Measurements from ENCODE around the gene GLTPD2.

Gene GLTPD2

DNA sequence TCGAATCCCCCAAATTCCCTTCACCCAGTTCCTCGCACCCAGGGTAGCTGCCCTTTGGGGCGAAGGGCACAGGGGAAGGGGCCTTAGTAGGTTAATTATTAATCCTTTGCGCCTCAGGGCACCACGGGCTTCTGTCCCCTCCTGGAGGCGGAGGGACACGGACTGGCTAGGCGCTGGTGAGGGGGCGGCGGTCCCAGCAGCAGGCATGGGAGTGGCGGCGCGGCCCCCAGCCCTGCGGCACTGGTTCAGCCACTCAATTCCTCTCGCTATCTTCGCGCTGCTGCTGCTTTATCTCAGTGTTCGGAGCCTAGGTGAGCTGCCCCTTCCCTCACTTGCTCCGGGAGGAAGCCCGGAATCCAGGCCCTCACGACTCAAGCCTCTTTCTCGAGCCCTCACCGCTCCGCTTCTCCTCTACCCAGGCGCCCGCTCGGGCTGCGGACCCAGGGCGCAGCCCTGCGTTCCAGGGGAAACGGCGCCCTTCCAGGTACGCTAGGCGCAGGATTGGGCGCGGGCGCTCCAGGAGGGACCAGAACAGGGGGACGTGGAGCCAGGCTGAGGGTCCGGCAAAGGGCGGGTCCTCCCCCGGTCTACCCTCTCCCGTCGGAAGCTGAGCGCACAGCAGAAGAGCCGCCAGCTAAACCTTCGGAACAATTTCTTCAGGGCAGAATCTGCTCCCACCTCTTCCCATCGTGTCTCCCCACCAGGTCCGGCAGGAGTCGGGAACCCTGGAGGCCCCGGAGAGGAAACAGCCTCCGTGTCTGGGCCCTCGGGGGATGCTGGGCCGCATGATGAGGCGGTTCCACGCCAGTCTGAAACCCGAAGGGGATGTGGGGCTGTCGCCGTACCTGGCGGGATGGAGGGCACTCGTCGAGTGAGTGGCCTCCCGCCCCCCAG lies at the start of gene GLTPD2:
TSS of gene GLTPD2 (plus strand) at position 158 of the 894 bp plus-strand sequence. CDS start at position 206, 48 bp downstream.
- no peak for DNase-seq (ENCODE audit: low read depth)

DNA sequence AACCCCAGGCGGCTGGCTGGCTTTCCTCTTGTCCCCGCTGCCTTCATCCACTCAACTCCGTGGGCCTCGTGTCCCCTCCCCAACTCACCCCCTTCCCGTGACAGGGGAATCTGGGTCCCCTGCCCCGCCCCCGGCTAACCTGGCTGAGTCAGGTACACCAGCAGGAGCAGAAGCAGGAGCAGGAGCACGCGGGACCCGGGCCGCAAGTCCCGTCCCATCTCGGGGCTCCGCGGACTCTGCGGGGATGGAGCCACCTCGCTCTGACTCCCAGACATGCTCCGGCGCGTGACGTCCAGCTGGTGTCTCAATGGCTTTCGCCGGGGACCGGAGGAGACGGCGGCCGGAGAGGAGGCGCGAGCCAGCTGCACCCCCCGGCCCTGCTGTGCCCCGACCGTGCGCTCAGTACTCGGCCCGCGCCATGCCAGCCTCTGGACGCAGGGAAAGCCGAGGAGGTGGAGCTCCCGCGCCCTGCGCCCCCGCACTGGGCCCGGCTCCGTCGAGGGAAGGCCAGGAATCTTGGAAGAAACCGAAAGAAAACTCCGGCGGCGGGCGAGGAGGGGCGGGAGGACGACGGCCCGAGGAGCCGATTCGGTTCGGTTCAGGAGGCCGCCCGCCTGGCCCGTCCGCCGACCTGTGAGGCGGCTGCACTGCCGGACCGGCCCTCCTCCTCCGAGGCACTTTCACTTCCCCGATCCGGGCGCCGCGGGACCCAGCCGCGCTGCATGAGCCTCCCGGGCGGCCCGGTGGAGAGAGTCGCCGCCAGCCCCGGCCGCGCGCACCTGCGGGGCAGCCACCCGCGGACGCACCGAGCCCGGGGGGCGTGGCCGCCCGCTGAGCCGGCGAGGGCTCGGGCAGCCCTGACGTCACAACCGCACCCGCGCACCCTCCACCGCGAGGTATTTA lies 49.4 kb upstream of the GLTPD2 start, which contains the start of the genes CXCL16 and ZMYND15:
TSS of gene CXCL16 (minus strand) at position 807 of the 903 bp plus-strand sequence. CDS start at position 218, 589 bp downstream.
TSS of gene ZMYND15 (plus strand) at position 712 of the 903 bp plus-strand sequence. CDS start 716 bp downstream, outside the sequence.
- peak; percentile 49 for DNase-seq (ENCODE audit: low read depth)

DNA sequence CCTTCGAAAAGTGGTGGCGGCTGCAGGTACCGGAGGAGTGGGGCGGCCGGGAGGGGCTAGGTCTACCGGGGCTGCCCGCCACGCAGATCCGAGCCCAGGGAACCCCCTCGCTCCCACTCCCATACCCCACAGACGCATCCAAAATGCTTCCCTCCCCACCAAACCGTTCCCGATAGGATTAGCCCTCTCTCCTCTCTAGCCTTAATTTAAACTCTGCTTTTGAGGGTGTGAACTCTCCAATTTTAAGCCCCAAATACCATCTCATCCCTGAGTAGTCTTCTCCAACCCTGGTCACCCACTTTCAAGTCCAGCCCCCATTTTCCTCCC lies 48.8 kb upstream of the GLTPD2 start:
- no peak for DNase-seq (ENCODE audit: low read depth)

DNA sequence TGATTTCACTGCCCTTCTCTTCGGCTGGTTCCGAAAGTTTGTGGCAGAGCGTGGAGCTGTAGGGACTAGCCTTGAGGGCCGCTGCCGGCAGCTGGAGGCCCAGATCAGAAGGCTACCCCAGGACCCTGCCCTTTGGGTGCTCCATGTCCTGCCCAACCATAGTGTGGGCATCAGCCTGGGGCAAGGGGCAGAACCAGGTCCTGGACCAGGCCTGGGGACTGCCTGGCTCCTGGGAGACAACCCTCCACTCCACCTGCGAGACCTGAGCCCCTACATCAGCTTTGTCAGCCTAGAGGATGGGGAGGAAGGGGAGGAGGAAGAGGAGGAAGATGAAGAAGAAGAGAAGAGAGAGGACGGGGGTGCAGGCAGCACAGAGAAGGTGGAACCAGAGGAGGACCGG lies 48.2 kb upstream of the GLTPD2 start:
- DNase-seq (ENCODE audit: low read depth): no peak

DNA sequence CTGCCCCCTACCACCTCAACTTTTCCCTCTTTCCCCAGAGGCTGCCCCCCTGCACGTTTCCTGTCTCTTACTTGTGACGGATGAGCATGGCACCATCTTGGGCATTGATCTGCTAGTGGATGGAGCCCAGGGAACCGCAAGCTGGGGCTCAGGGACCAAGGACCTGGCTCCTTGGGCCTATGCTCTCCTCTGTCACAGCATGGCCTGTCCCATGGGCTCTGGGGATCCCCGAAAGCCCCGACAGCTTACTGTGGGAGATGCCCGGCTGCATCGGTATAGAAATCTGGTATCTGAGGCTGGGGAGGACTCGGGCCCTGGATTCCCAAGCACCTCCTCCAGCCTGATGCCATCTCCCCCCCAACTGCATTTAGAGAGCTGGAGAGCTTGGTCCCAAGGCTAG lies 47.2 kb upstream of the GLTPD2 start:
- no peak for DNase-seq (ENCODE audit: low read depth)

DNA sequence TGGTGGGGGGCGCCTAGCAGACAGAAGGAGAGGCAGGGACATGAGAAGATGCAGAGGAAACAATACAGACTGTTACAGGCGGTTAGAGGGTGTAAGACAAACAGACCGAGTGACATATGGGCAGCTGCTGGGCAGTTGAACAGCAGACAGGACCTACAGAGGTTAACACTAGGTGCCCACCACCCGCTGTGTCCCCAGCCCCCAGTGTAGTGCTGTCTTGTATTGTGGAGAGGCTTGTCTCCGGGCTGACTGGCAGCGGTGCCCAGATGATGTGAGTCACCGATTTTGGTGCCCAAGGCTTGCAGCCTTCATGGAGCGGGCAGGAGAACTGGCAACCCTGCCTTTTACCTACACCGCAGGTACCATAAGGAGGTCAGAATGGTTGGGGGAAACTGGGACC lies 46.6 kb upstream of the GLTPD2 start:
- DNase-seq (ENCODE audit: low read depth): no peak

DNA sequence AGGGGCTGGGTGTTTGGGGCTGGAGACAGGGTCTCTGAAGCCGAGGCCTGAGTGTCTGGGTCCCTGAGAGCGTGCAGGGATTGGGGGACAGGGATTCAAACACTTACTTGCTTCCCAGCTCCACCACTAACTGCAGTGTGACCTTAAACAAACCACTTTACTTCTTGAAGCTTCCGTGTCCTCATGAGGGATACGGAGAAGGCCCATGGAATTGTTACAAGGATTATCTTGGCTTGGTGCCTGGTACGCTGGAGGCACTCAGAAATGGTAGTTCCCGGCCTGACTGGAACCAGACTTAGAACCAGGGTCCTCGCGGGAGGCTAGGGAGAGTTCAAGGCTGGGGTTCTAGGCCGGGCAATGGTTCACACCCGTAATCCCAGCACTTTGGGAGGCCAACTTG lies 46.1 kb upstream of the GLTPD2 start:
- no peak for DNase-seq (ENCODE audit: low read depth)

DNA sequence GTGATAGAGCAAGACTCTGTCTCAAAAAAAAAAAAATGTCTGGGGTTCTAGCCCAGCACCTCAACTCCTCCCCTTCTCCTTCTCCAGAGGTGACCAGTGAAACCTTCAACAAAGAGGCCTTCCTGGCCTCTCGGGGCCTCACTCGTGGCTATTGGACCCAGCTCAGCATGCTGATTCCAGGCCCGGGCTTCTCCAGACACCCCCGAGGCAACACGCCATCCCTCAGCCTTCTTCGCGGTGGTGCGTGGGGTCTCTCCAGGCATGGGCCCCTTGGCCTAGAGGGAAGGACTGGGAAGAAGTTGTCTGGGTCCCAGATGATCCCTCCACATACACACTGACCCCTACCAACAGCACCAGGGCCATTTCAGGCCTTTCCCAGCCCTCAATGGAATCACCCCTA lies 45.5 kb upstream of the GLTPD2 start:
- no peak for DNase-seq (ENCODE audit: low read depth)

DNA sequence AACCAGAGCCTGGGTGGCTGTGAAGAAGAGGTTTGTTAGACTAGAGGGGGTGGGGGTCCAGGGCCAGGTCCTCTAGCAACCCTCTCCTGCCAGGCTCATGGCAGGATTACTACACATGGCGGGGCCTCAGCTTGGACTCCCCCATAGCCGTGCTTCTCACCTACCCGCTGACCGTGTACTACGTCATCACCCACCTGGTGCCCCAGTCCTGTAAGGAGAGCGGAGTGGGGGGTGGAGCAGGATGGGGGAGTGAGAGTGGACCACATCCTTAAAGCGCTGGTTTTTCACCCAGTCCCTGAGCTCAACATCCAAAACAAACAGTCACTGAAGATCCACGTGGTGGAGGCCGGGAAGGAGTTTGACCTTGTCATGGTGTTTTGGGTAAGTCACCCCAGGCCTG lies 44.9 kb upstream of the GLTPD2 start:
- no peak for DNase-seq (ENCODE audit: low read depth)

DNA sequence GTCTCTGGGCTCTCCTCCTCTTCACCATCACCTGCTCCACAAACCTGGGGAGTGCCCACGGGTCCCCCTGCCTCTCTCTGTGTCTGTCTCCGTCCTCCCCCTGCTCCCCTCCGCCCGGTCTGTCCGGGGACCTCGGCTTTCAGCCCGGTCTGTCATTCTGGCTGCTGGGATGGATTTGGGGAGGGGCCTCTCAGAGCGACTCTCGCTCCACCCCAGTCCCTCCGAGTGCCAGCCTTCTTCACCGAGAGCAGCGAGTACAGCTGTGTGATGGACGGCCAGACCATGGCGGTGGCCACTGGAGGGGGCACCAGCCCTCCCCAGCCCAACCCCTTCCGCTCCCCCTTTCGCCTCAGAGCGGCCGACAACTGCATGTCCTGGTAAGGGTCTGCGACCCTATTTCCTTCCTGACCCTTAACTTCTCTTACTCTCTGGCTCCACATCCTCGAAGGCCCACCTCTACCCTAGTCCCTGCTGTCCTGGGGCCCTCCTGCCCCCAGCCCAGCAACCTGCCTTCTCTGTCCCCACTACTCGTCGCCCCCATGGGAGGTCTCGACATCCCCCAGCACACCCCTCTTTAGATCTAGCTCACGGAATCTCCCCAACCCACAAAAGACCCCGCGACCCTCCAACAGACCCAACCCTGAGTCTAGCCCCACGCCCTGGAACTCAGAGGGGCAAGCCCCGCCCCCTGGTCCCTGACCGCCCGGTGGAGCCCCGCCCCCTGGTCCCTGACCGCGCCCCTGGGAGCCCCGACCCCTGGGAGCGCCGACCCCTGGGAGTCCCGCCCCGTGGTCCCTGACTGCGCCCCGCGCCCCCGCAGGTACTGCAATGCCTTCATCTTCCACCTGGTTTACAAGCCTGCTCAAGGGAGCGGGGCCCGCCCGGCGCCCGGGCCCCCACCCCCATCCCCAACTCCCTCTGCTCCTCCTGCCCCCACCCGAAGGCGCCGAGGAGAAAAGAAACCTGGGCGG lies 43.5 kb upstream of the GLTPD2 start:
- DNase-seq (ENCODE audit: low read depth): no peak

DNA sequence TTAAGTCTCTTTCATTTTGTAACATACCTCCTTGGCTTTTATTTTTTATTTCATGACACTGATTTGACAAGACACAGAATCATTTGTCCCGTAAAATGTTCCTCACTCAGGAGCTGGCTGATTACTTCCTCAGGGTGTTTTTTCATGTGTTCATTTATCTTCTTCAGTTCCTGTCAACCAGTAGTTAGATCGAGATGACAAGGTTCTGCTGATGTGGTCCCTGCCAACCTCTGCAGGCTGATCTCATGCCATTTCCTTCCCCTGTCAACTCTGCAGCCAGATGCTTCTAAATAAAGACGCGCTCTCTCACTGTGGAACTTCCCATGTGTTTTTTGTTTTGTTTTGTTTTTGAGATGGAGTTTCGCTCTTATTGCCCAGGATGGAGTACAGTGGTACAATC lies 40.9 kb upstream of the GLTPD2 start:
- DNase-seq (ENCODE audit: low read depth): no peak

DNA sequence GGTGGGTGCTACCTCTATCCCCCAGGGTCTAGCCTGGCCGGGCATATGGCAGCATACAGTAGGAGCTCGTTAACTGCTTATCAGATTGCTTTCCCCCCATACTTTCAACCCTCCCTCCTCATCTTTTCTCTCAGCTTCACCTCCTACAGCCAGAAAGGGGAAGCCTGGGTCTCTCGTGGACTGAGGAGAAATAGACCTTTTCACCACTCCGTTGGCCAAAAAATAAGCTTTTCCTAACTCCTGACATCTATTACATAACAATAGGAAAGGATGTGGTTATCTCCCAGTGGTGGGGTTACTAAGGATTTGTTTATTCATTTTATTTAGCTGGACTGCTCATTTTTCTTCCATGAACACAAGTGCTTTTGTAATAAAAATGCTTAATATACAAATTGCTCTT lies 40.1 kb upstream of the GLTPD2 start:
- DNase-seq (ENCODE audit: low read depth): no peak

DNA sequence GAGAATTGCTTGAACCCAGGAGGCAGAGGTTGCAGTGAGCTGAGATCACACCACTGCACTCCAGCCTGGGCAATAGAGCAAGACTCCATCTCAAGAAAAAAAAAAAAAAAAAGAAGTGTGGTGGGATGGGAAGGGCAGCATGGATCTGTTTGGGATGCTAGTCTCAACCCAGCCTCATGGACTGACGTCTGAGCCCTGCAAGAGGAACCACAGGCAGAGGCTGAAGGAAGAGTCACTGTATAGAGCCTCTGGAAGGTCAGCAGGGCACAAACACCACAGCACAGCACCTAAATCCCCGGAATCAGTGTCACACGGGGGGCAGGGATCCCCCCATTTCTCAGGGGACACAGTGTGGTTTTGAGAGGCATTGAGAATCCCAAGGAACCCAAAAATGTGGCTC lies 38.2 kb upstream of the GLTPD2 start:
- no peak for DNase-seq (ENCODE audit: low read depth)

DNA sequence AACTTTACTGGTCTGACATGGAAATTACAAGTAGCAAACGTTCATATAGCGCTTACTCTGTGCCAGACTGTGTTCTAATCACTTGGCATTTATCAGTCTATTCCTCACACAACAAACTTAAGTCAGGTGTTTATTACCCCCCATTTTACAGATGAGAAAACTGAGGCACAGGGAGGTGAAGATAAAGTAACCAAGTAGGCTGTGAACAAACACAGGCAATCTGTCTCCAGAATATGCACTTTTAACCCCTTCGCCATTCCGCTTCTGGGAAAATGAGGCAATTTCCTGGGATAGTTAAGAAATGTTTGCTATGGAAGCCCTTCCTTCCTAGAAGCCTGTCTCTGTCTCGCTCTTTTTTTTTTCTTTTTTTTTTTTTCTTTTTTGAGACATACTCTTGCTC lies 36.8 kb upstream of the GLTPD2 start:
- DNase-seq (ENCODE audit: low read depth): no peak

DNA sequence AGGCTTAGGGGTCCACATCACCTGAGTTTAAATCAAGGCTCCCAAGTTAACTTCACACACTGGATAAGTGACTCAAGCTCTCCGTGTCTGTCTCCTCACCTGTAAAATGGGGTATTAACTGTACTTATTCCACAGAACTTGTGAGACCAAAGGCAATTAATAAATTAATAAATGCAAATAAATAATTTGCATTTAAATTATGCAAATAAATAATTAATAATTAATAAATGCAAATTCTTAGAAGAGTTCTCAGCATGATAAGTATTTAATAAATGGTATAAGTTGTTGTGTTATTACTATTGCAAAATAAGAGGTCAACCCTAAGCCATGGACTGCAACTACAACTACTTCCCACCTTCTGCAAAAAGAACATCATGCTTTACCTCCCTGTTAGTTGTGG lies 35.4 kb upstream of the GLTPD2 start:
- no peak for DNase-seq (ENCODE audit: low read depth)

DNA sequence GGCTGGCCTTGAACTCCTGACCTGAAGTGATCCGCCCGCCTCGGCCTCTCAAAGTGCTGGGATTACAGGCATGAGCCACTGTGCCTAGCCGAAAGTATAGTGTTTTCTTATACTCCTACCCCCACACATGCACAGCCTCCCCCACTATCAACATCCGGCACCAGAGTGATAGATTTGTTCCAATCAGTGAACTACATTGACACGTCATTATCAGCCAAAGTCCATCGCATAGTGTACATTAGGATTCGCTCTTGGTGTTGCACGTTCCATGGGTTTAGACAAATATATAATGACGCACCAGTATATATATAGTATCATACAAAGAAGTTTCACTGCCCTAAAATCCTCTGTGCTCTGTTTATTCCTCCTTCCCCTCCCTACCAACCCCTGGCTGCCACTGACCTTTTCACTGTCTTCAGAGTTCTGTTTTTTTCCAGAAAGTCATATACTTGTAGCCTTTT lies 29.0 kb upstream of the GLTPD2 start:
- no peak for DNase-seq (ENCODE audit: low read depth)

DNA sequence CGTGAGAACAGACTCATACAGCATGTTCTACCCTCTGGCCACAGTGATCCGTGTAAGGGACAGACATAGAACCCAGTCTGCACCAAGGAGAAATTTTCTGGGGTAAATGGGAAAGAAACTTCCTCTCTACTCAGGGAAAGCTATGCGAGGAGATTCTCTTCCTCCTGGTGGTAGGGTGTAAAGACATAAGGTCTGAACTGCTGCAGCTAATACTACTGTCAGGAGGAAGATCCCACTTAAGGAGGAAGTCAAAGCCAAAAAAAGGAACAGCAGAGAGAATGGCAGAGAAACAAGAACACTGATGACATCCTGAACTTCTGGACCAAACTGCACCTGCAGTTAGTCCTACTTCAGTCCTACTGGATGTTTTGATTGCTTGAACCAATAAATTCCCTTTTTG lies 24.2 kb upstream of the GLTPD2 start:
- no peak for DNase-seq (ENCODE audit: low read depth)

DNA sequence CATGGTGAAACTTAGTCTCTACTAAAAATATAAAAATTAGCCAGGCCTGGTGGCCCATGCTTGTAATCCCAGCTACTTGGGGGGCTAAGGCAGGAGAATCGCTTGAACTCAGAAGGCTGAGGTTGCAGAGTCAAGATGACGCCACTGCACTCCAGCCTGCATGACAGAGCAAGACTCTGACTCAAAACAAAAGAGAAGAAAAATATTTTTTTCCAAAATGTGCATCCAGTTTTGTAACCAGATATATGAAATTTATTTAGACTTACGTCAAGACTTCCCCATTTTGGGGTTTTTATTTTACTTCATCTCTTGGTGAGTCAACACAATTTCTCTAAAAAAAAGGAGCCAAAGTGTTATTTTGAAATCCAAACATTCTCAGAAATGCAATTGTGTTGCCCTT lies 22.6 kb upstream of the GLTPD2 start:
- DNase-seq (ENCODE audit: low read depth): no peak

DNA sequence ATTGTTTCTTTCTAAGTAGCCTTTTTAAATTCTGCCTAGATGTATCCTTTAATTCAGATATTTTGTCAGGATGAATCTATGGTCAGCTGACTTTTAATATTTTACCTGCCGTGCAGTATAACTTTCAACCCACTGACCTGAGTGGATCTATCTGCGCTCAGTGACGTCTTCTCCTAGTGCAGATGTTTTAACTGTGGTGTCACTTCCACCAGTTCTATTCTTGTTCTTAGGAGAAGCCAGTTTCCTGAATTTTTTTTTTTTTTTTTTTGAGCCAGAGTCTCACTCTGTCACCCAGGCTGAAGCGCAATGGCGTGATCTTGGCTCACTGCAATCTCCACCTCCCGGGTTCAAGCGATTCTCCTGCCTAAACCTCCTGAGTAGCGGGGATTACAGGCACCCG lies 22.0 kb upstream of the GLTPD2 start:
- no peak for DNase-seq (ENCODE audit: low read depth)

DNA sequence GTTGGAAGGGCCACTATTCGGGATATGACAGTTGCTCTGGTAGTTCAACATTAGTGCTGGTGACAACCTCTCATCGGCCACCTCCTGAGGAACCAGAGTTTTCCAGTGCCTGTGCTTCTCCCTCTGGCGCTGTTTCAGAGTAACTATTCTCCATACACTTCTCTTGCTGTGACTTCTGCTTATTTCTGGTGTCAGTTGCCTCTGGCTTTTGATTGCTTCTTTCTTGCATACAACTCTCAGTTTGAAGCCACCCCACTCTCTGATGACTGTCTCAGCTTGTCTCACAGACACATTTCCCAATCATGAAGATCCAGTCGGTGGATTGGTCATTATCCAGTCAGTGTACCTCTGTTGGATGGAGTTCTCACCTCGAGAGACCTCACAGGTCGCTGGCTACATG lies 20.5 kb upstream of the GLTPD2 start:
- DNase-seq (ENCODE audit: low read depth): no peak

DNA sequence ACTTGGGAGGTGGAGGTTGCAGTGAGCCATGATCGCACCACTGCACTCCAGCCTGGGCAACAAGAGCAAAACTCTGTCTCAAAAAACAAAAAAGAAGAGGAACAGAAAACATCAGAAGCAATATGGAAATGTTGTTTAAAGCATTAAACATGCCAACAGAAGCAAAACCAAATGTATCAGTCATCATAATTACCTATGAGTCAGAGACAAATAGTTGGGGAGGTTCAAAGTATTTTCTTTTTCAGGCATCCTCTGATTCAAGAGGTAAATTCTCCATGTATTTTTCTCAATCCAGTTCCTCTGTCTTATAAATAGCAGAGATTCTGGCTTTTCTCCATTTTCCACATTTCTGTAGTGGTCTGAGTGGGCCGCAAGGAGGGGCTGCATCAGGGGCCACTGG lies 19.1 kb upstream of the GLTPD2 start:
- peak; percentile 64 for DNase-seq (ENCODE audit: low read depth)

Data from ELR (cell line).